IMR-90 (cell line): Measurements from ENCODE around the gene VPS25. TPM values are rescaled to one million over a fixed set of nuclear protein-coding genes. Genes with fewer than 3 reads are reported as not detected.

Experiments used
- ATAC-seq: fragments of 200-7000 bp; cut with Tn5 transposase; 2 replicates; pipeline ENCODE4 v1.9.1; 2020; ENCODE audit warnings: low read depth, mild to moderate bottlenecking, moderate library complexity
- BruUV-seq: library from RNA; stranded (reverse); fragments of 400-500 nt; replicated peaks from 2 replicates; lab custom pipeline; 2021; lab: Mats Ljungman, UMichigan
- CTCF ChIA-PET: fragments of 300-600 bp; formaldehyde crosslinking; extraction: SDS; loops from one replicate; lab custom pipeline; 2021; ENCODE audit warnings: antibody characterized with exemption; lab: Yijun Ruan, JAX
- POLR2A ChIA-PET: fragments of 300-600 bp; sonication (Branson Sonifier 250); formaldehyde crosslinking; loops from one replicate; lab custom pipeline; 2022; ENCODE audit warnings: antibody characterized with exemption; ENCODE audit not compliant: unreplicated experiment; lab: Charles Lee
- DNase-seq: peaks from one replicate; pipeline ENCODE4 v3.0.0; 2013
- H2AFZ ChIP-seq: replicated peaks from 2 replicates; pipeline ENCODE3; 2013; ENCODE audit warnings: low read length, mild to moderate bottlenecking; ENCODE audit not compliant: poor library complexity
- H2AK5ac ChIP-seq: 2 replicates; pipeline ENCODE4 v1.6.1; 2013; ENCODE audit warnings: low read depth, low read length, inconsistent platforms
- H2AK9ac ChIP-seq: replicated peaks from 2 replicates; pipeline ENCODE3; 2013; ENCODE audit warnings: mild to moderate bottlenecking, low read depth, low read length, moderate library complexity; ENCODE audit not compliant: poor library complexity
- H2BK120ac ChIP-seq: 2 replicates; pipeline ENCODE4 v1.6.1; 2013; ENCODE audit warnings: low read depth, low read length, inconsistent platforms
- H2BK15ac ChIP-seq: 3 replicates; pipeline ENCODE4 v1.6.1; 2013; ENCODE audit warnings: low read depth, low read length, inconsistent platforms
- H2BK20ac ChIP-seq: 2 replicates; pipeline ENCODE4 v1.6.1; 2013; ENCODE audit warnings: low read depth, mild to moderate bottlenecking, inconsistent platforms, low read length, moderate library complexity
- H2BK5ac ChIP-seq: 2 replicates; pipeline ENCODE4 v1.6.1; 2013; ENCODE audit warnings: mild to moderate bottlenecking, low read depth, low read length, inconsistent platforms; ENCODE audit not compliant: poor library complexity, severe bottlenecking
- H3K14ac ChIP-seq: replicated peaks from 2 replicates; pipeline ENCODE4 v1.6.1; 2013; ENCODE audit warnings: low read depth, low read length, inconsistent platforms
- H3K18ac ChIP-seq: 2 replicates; pipeline ENCODE4 v1.6.1; 2013; ENCODE audit warnings: low read depth, low read length, control low read depth
- H3K23ac ChIP-seq: 2 replicates; pipeline ENCODE4 v1.6.1; 2013; ENCODE audit warnings: low read depth, low read length, inconsistent platforms
- H3K27ac ChIP-seq: 2 replicates; pipeline ENCODE4 v1.5.1; 2013; ENCODE audit warnings: mild to moderate bottlenecking, control low read depth, low read length; ENCODE audit not compliant: insufficient read depth
- H3K27me3 ChIP-seq: 2 replicates; pipeline ENCODE4 v1.6.1; 2013; ENCODE audit warnings: low read length; ENCODE audit not compliant: control insufficient read depth, insufficient read depth
- H3K36me3 ChIP-seq: 2 replicates; pipeline ENCODE4 v1.6.1; 2013; ENCODE audit warnings: low read length, mixed read lengths; ENCODE audit not compliant: control insufficient read depth, insufficient read depth
- H3K4ac ChIP-seq: 2 replicates; pipeline ENCODE4 v1.6.1; 2013; ENCODE audit warnings: low read depth, low read length, inconsistent platforms
- H3K4me1 ChIP-seq: 2 replicates; pipeline ENCODE4 v1.6.1; 2013; ENCODE audit warnings: low read length, mixed read lengths; ENCODE audit not compliant: control insufficient read depth, insufficient read depth
- H3K4me2 ChIP-seq: 2 replicates; pipeline ENCODE4 v1.6.1; 2013; ENCODE audit warnings: low read depth, mild to moderate bottlenecking, control low read depth, low read length, moderate library complexity
- H3K4me3 ChIP-seq: 2 replicates; pipeline ENCODE4 v1.5.1; 2013; ENCODE audit warnings: low read depth, mild to moderate bottlenecking, control low read depth, low read length, moderate library complexity; ENCODE audit not compliant: insufficient read depth
- H3K56ac ChIP-seq: 2 replicates; pipeline ENCODE4 v1.6.1; 2013; ENCODE audit warnings: low read length, inconsistent platforms; ENCODE audit not compliant: insufficient read depth; ENCODE audit errors: extremely low read depth
- H3K79me1 ChIP-seq, 2 experiments: 2 replicates each; pipeline ENCODE4 v1.6.1; 2013; ENCODE audit warnings: low read length in 2 of 2, inconsistent platforms in 1 of 2, low read depth in 1 of 2
- H3K9ac ChIP-seq: 2 replicates; pipeline ENCODE4 v1.6.1; 2013; ENCODE audit warnings: low read depth, low read length, control low read depth
- H3K9me1 ChIP-seq: 2 replicates; pipeline ENCODE4 v1.6.1; 2013; ENCODE audit warnings: low read length, inconsistent platforms; ENCODE audit not compliant: insufficient read depth
- H3K9me3 ChIP-seq: 2 replicates; pipeline ENCODE4 v1.6.1; 2013; ENCODE audit warnings: low read length; ENCODE audit not compliant: control insufficient read depth, insufficient read depth
- H4K20me1 ChIP-seq: 2 replicates; pipeline ENCODE4 v1.6.1; 2013; ENCODE audit warnings: low read length, inconsistent platforms; ENCODE audit not compliant: insufficient read depth
- H4K5ac ChIP-seq: 2 replicates; pipeline ENCODE4 v1.6.1; 2013; ENCODE audit warnings: mild to moderate bottlenecking, low read depth, low read length, control low read depth
- H4K8ac ChIP-seq, 2 experiments: 2 replicates each; pipeline ENCODE4 v1.6.1; 2013; ENCODE audit warnings: low read depth in 2 of 2, low read length in 2 of 2, control low read depth in 1 of 2, inconsistent platforms in 1 of 2
- H4K91ac ChIP-seq: 2 replicates; pipeline ENCODE4 v1.6.1; 2013; ENCODE audit warnings: low read depth, low read length, inconsistent platforms; ENCODE audit not compliant: insufficient read depth
- BHLHE40 ChIP-seq: fragments of 150-350 bp; IDR thresholded peaks from 2 replicates; pipeline ENCODE4 v1.6.1; 2016; ENCODE audit warnings: mild to moderate bottlenecking, low read depth, low read length
- CEBPB ChIP-seq: IDR thresholded peaks from 2 replicates; pipeline ENCODE4 v1.6.1; 2012; ENCODE audit warnings: low read depth, low read length, improper control_type of control experiment
- CTCF ChIP-seq: conservative IDR thresholded peaks from 2 replicates; pipeline ENCODE4 v1.5.1; 2012; ENCODE audit warnings: mild to moderate bottlenecking, low read depth, low read length, improper control_type of control experiment
- ELK1 ChIP-seq: fragments of 150-350 bp; IDR thresholded peaks from 2 replicates; pipeline ENCODE4 v1.6.1; 2016; ENCODE audit warnings: low read depth, mild to moderate bottlenecking, low read length, moderate library complexity, borderline replicate concordance
- FOS ChIP-seq: fragments of 150-350 bp; IDR thresholded peaks from 2 replicates; pipeline ENCODE4 v1.6.1; 2016; ENCODE audit warnings: low read depth, low read length
- MAFK ChIP-seq: IDR thresholded peaks from 2 replicates; pipeline ENCODE4 v1.6.1; 2012; ENCODE audit warnings: low read depth, low read length, improper control_type of control experiment
- MAZ ChIP-seq: IDR thresholded peaks from 2 replicates; pipeline ENCODE4 v1.6.1; 2012; ENCODE audit warnings: low read depth, mild to moderate bottlenecking, low read length, improper control_type of control experiment, moderate library complexity, borderline replicate concordance
- MXI1 ChIP-seq: IDR thresholded peaks from 2 replicates; pipeline ENCODE4 v1.6.1; 2012; ENCODE audit warnings: low read depth, mild to moderate bottlenecking, low read length, moderate library complexity, borderline replicate concordance
- NFE2L2 ChIP-seq: fragments of 150-350 bp; IDR thresholded peaks from 2 replicates; pipeline ENCODE4 v1.6.1; 2016; ENCODE audit warnings: low read depth, mild to moderate bottlenecking, low read length
- RAD21 ChIP-seq: IDR thresholded peaks from 2 replicates; pipeline ENCODE4 v1.6.1; 2012; ENCODE audit warnings: low read length, improper control_type of control experiment
- RCOR1 ChIP-seq: IDR thresholded peaks from 2 replicates; pipeline ENCODE4 v1.6.1; 2012; ENCODE audit warnings: mild to moderate bottlenecking, low read length, improper control_type of control experiment; ENCODE audit not compliant: insufficient replicate concordance
- RFX5 ChIP-seq: IDR thresholded peaks from 2 replicates; pipeline ENCODE4 v1.8.0; 2012; ENCODE audit warnings: low read depth, mild to moderate bottlenecking, low read length, moderate library complexity
- SMC3 ChIP-seq: fragments of 150-350 bp; IDR thresholded peaks from 2 replicates; pipeline ENCODE4 v1.6.1; 2016; ENCODE audit warnings: low read depth, mild to moderate bottlenecking, antibody characterized with exemption, low read length, moderate library complexity
- USF2 ChIP-seq: fragments of 150-350 bp; IDR thresholded peaks from 2 replicates; pipeline ENCODE4 v1.6.1; 2017; ENCODE audit warnings: mild to moderate bottlenecking, antibody characterized with exemption, low read length, low read depth
- WGBS, 2 experiments: methylation state at CpG; one replicate each; pipeline versions ENCODE4 v1.1.5 to v1.1.7; 2013; ENCODE audit warnings: missing lambda C conversion rate in 2 of 2; ENCODE audit not compliant: insufficient read length in 1 of 2; ENCODE audit errors: extremely low coverage in 2 of 2; 5-methylcytosine and 5-hydroxymethylcytosine counted together
- dilution Hi-C: fragments of 300-500 bp; cut with HindIII; formaldehyde crosslinking; loops from one replicate; pipeline ENCODE4 v1.14.3; 2018; ENCODE audit warnings: low sequenced_read_pairs; ENCODE audit not compliant: unreplicated experiment
- in situ Hi-C: fragments of 300-500 bp; cut with MboI; formaldehyde crosslinking; loops from 3 replicates; pipeline ENCODE4 v1.14.3; 2019; ENCODE audit warnings: low sequenced_read_pairs, inconsistent platforms, mixed read lengths
- intact Hi-C: fragments of 100-400 bp; cut with micrococcal nuclease; formaldehyde crosslinking; loops from 2 replicates; pipeline ENCODE4 v1.10.0; 2022
- polyA plus RNA-seq, 3 experiments: library from polyadenylated mRNA; depleted of rRNA; stranded (reverse); fragments of >200 nt; gene quantifications; 2 replicates each; pipeline ENCODE4 v1.2.3, GENCODE V29; 2012; ENCODE audit warnings: low replicate concordance in 1 of 3
- total RNA-seq: library from RNA; depleted of rRNA; stranded (reverse); fragments of >200 nt; gene quantifications from 2 replicates; pipeline ENCODE4 v1.2.3, GENCODE V29; 2012

Gene VPS25
- total and polyA plus RNA-seq, 2 of the 4 experiments (the other 2 are of a cell fraction) = 71.3 to 130 TPM

DNA sequence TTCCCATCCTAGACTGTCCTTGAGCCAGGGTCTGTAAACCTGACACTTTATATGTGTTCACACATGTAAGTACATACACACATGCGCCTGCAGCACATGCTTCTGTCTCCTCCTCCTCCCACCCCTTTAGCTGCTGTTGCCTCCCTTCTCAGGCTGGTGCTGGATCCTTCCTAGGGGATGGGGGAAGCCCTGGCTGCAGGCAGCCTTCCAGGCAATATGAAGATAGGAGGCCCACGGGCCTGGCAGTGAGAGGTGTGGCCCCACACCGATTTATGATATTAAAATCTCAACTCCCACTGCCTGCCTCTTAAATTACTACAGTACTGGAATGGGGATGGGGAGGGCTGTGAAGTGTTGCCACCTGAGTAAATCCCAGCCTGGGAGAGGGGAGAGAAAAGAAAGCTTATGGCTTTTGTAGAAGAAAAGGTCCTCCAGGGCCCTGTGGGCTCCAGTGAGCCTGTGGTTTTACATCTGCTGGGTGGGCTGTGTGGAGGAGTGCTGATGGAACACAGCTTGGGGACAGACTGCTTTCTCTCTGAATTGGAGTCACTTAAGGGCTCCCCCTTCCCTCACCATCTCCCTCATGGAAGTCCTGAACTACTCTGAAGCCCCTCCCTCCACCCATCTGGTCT is 6.2 kb downstream of the VPS25 start:
- H2AK5ac ChIP-seq = peak overlapping the region; percentile 79; the same call in 1 of the 2 replicates
- H3K27me3 ChIP-seq = no peaks in the 10 kb centered on the region
- H4K8ac ChIP-seq = peak overlapping the region in 1 of 2 experiments; percentile 79; a peak in 1 of 4 replicates
- DNase-seq (no peak), ATAC-seq (no peak)
- no peak overlapping the region for H3K14ac ChIP-seq
- POLR2A ChIA-PET = no interaction called here
- TF ChIP-seq MAZ (no peak), CTCF (no peak), RFX5 (no peak), USF2 (no peak), RCOR1 (no peak), ELK1 (no peak), MXI1 (no peak), SMC3 (no peak), RAD21 (no peak), FOS (no peak), CEBPB (no peak), NFE2L2 (no peak), MAFK (no peak), BHLHE40 (no peak)
- CTCF ChIA-PET = no interaction called here
- H3K23ac ChIP-seq = 0 out of 2 replicates have a peak overlapping the region, but pooled peaks have one; percentile 36
- H3K4me3 ChIP-seq = no peak overlapping the region
- dilution Hi-C loops = no loop called here
- H3K9me1 ChIP-seq = peaks cover 34% of the 10 kb centered on the region
- peaks cover 27% of the 10 kb centered on the region for H3K36me3 ChIP-seq
- H3K79me1 ChIP-seq = peaks cover 9 to 62% of the 10 kb centered on the region in 2 experiments
- H3K9me3 ChIP-seq = no peaks in the 10 kb centered on the region
- no peak overlapping the region for H3K27ac ChIP-seq
- no peak overlapping the region for H3K9ac ChIP-seq
- H2BK5ac ChIP-seq = no peak overlapping the region
- in situ Hi-C loops = no loop called here
- peaks cover 27% of the 10 kb centered on the region for H3K4me1 ChIP-seq
- WGBS, 2 experiments = no CpG with 5 or more reads among the region's 3 CpGs
- H3K4me2 ChIP-seq = no peak overlapping the region
- peak overlapping the region; percentile 5; the same call in 1 of the 2 replicates for H3K4ac ChIP-seq
- no TSS peak for BruUV-seq
- no peak overlapping the region for H2BK15ac ChIP-seq
- no peak overlapping the region for H4K91ac ChIP-seq
- no peak overlapping the region for H4K5ac ChIP-seq
- intact Hi-C loops = no loop called here
- H3K18ac ChIP-seq = no peak overlapping the region
- H2BK20ac ChIP-seq = no peak overlapping the region
- H4K20me1 ChIP-seq = no peaks in the 10 kb centered on the region
- peak overlapping the region; percentile 89 for H2AFZ ChIP-seq
- peak overlapping the region; percentile 79 for H2AK9ac ChIP-seq
- no peak overlapping the region for H2BK120ac ChIP-seq
- no peak overlapping the region for H3K56ac ChIP-seq
